GM23248 (cell line): ENCODE data around the gene KCNQ5.

Experiments
- EZH2 ChIP-seq: fragments of 200-600 bp; sonication (generic); IDR thresholded peaks from 2 replicates; pipeline ENCODE4 v1.6.1; 2018; ENCODE audit warnings: antibody characterized with exemption, mild to moderate bottlenecking; ENCODE audit not compliant: insufficient read depth, poor library complexity, severe bottlenecking
- EZH2phosphoT487 ChIP-seq: fragments of 200-600 bp; sonication (generic); IDR thresholded peaks from 2 replicates; pipeline ENCODE4 v1.6.1; 2018; ENCODE audit warnings: antibody characterized with exemption, moderate library complexity, mild to moderate bottlenecking, low read depth; ENCODE audit not compliant: insufficient read depth

DNA sequence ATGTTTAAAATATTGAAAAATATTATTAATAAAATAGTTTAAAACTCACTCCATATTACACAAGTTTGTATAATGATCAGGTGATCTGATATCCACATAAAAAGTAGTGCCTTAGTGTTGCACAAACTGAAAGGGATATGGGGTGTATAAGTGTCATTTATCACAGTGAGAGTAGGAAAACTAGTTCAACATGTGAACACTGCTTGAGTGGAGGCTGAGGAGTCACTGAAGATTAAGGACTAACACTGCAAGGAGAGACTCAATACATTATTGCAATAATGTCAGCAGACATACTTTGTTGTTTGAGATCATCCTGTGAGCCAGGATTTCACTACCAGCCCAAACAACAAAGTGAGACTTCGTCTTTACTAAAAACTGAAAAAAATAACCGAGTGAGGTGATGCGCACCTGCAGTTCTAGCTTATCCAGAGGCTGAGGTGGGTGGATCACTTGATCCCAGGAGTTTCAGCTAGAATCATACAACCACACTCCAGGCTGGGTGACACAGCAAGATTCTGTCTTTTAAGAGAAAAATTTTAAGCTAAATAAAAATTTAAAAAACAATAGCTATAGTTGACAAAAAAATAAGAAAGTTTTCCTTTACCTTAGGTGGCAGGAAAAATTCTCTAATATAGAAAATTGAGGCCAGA is 605.9 kb downstream of the KCNQ5 start:
- no peak for TF ChIP-seq EZH2phosphoT487
- no peak for TF ChIP-seq EZH2
